Effector memory CD8-positive, alpha-beta T cell (primary cell): Measurements from ENCODE around the gene ZFAND3.
"Not testable (repeated sequence)": the region's sequence is repeated elsewhere in the genome, so short reads cannot be mapped to it uniquely, and the experiment has no call there.

Experiments used
- ATAC-seq: fragments of 150-1000 bp; cut with Tn5 transposase; replicated peaks from 2 replicates; pipeline ENCODE4 v1.10.0; 2021; ENCODE audit warnings: mild to moderate bottlenecking, moderate library complexity
- DNase-seq, 3 experiments: peaks; one replicate each; pipeline ENCODE4 v3.0.0; 2021
- H3K27ac Mint-ChIP-seq, 2 donors: one replicate each; pipeline ENCODE4 v1.8.0; 2022; ENCODE audit warnings: mild to moderate bottlenecking in 2 of 2, mixed read lengths in 2 of 2, moderate library complexity in 2 of 2
- H3K27me3 Mint-ChIP-seq, 2 donors: one replicate each; pipeline ENCODE4 v1.8.0; 2022; ENCODE audit warnings: mixed read lengths in 2 of 2
- H3K36me3 Mint-ChIP-seq: one replicate; pipeline ENCODE4 v1.8.0; 2022; ENCODE audit warnings: mild to moderate bottlenecking, moderate library complexity, mixed read lengths; ENCODE audit not compliant: insufficient read depth
- H3K4me1 Mint-ChIP-seq, 2 donors: one replicate each; pipeline ENCODE4 v1.8.0; 2022; ENCODE audit warnings: low read depth in 2 of 2, mixed read lengths in 2 of 2
- H3K4me3 Mint-ChIP-seq, 2 donors: one replicate each; pipeline ENCODE4 v1.8.0; 2022; ENCODE audit warnings: mild to moderate bottlenecking in 2 of 2, mixed read lengths in 2 of 2, moderate library complexity in 2 of 2
- H3K9me3 Mint-ChIP-seq, 2 donors: one replicate each; pipeline ENCODE4 v1.8.0; 2022; ENCODE audit warnings: mixed read lengths in 2 of 2

Gene ZFAND3

GRCh38 chr6:38049861-38050397 is 230.4 kb downstream of the ZFAND3 start:
- H3K27ac Mint-ChIP-seq, H3K27me3 Mint-ChIP-seq, ATAC-seq, H3K36me3 Mint-ChIP-seq, H3K4me3 Mint-ChIP-seq, H3K9me3 Mint-ChIP-seq, DNase-seq: not testable (repeated sequence)
- H3K4me1 Mint-ChIP-seq = peaks cover 15 to 49% of the 10 kb centered on the region in 2 donors

GRCh38 chr6:38051819-38052434 is 232.4 kb downstream of the ZFAND3 start:
- Mint-ChIP-seq H3K27me3 (no peaks in the 10 kb centered on the region), H3K4me3 (no peak overlapping the region), H3K4me1 (peaks cover 17 to 52% of the 10 kb centered on the region in 2 donors), H3K27ac (no peak overlapping the region), H3K9me3 (no peaks in the 10 kb centered on the region), H3K36me3 (no peaks in the 10 kb centered on the region)
- ATAC-seq = no peak
- no peak for DNase-seq

GRCh38 chr6:38054527-38055202 is 235.1 kb downstream of the ZFAND3 start:
- H3K4me3 Mint-ChIP-seq = no peak overlapping the region
- H3K9me3 Mint-ChIP-seq = no peaks in the 10 kb centered on the region
- peak overlapping the region; percentile 26 to 64 for H3K27ac Mint-ChIP-seq
- H3K36me3 Mint-ChIP-seq = no peaks in the 10 kb centered on the region
- H3K27me3 Mint-ChIP-seq = no peaks in the 10 kb centered on the region
- peaks cover 20 to 57% of the 10 kb centered on the region in 2 donors for H3K4me1 Mint-ChIP-seq
- DNase-seq = no peak
- ATAC-seq = no peak

GRCh38 chr6:38055203-38055589 is 235.7 kb downstream of the ZFAND3 start:
- peak overlapping the region; percentile 26 to 64 for H3K27ac Mint-ChIP-seq

GRCh38 chr6:38056361-38056760 is 236.8 kb downstream of the ZFAND3 start:
- Mint-ChIP-seq H3K9me3 (no peaks in the 10 kb centered on the region), H3K27me3 (no peaks in the 10 kb centered on the region), H3K4me1 (peaks cover 17 to 43% of the 10 kb centered on the region in 2 donors), H3K27ac (no peak overlapping the region), H3K4me3 (no peak overlapping the region), H3K36me3 (peaks cover 2% of the 10 kb centered on the region)
- no peak for DNase-seq
- ATAC-seq = no peak

More at GRCh38 chr6:38055203-38055589, 235.7 kb downstream of the ZFAND3 start:
- Mint-ChIP-seq H3K36me3 (no peaks in the 10 kb centered on the region), H3K9me3 (no peaks in the 10 kb centered on the region), H3K4me3 (no peak overlapping the region), H3K4me1 (peaks cover 19 to 54% of the 10 kb centered on the region in 2 donors), H3K27me3 (no peaks in the 10 kb centered on the region)
- ATAC-seq (no peak), DNase-seq (no peak)

GRCh38 chr6:38057994-38058393 is 238.5 kb downstream of the ZFAND3 start:
- ATAC-seq (no peak), DNase-seq (no peak)
- Mint-ChIP-seq H3K4me3 (no peak overlapping the region), H3K36me3 (peaks cover 17% of the 10 kb centered on the region), H3K27ac (peak overlapping the region in 1 of 2 donors; percentile 54), H3K4me1 (peaks cover 16 to 29% of the 10 kb centered on the region in 2 donors), H3K9me3 (no peaks in the 10 kb centered on the region), H3K27me3 (no peaks in the 10 kb centered on the region)

- no peak for ATAC-seq
- peaks cover 9 to 29% of the 10 kb centered on the region in 2 donors for H3K4me1 Mint-ChIP-seq
- no peak overlapping the region for H3K4me3 Mint-ChIP-seq
Measured at GRCh38 chr6:38062066-38062465, 242.5 kb downstream of the ZFAND3 start.

GRCh38 chr6:38063973-38064372 is 244.4 kb downstream of the ZFAND3 start:
- no peak overlapping the region for H3K4me3 Mint-ChIP-seq
- no peaks in the 10 kb centered on the region for H3K27me3 Mint-ChIP-seq
- H3K36me3 Mint-ChIP-seq = peaks cover 25% of the 10 kb centered on the region
- ATAC-seq = no peak
- H3K4me1 Mint-ChIP-seq = peaks cover 9 to 28% of the 10 kb centered on the region in 2 donors
- no peak for DNase-seq
- no peak overlapping the region for H3K27ac Mint-ChIP-seq
- no peaks in the 10 kb centered on the region for H3K9me3 Mint-ChIP-seq

More at GRCh38 chr6:38062066-38062465, 242.5 kb downstream of the ZFAND3 start:
- peaks cover 25% of the 10 kb centered on the region for H3K36me3 Mint-ChIP-seq
- no peak for DNase-seq
- H3K27me3 Mint-ChIP-seq = no peaks in the 10 kb centered on the region
- H3K27ac Mint-ChIP-seq = no peak overlapping the region
- no peaks in the 10 kb centered on the region for H3K9me3 Mint-ChIP-seq

- DNase-seq = no peak
- H3K4me3 Mint-ChIP-seq = no peak overlapping the region
- H3K27ac Mint-ChIP-seq = no peak overlapping the region
- H3K27me3 Mint-ChIP-seq = no peaks in the 10 kb centered on the region
- H3K9me3 Mint-ChIP-seq = no peaks in the 10 kb centered on the region
- H3K4me1 Mint-ChIP-seq = peaks cover 10 to 33% of the 10 kb centered on the region in 2 donors
- peaks cover 25% of the 10 kb centered on the region for H3K36me3 Mint-ChIP-seq
- ATAC-seq = no peak
Measured at GRCh38 chr6:38064431-38064830, 244.9 kb downstream of the ZFAND3 start.

GRCh38 chr6:38065734-38066305 is 246.3 kb downstream of the ZFAND3 start:
- Mint-ChIP-seq H3K36me3 (peaks cover 25% of the 10 kb centered on the region), H3K4me1 (peaks cover 10 to 34% of the 10 kb centered on the region in 2 donors), H3K27me3 (no peaks in the 10 kb centered on the region), H3K4me3 (no peak overlapping the region), H3K9me3 (no peaks in the 10 kb centered on the region), H3K27ac (no peak overlapping the region)
- DNase-seq (no peak), ATAC-seq (no peak)

GRCh38 chr6:38067263-38067980 is 247.9 kb downstream of the ZFAND3 start:
- Mint-ChIP-seq H3K27me3 (no peaks in the 10 kb centered on the region), H3K27ac (peak overlapping the region; percentile 14 to 16), H3K36me3 (peaks cover 13% of the 10 kb centered on the region), H3K4me1 (peaks cover 11 to 40% of the 10 kb centered on the region in 2 donors), H3K4me3 (no peak overlapping the region), H3K9me3 (no peaks in the 10 kb centered on the region)
- DNase-seq (no peak), ATAC-seq (no peak)

GRCh38 chr6:38068854-38069590 is 249.5 kb downstream of the ZFAND3 start:
- H3K4me3 Mint-ChIP-seq = no peak overlapping the region
- no peak overlapping the region for H3K27ac Mint-ChIP-seq
- DNase-seq (no peak), ATAC-seq (no peak)
- peaks cover 7% of the 10 kb centered on the region for H3K36me3 Mint-ChIP-seq
- peaks cover 12 to 45% of the 10 kb centered on the region in 2 donors for H3K4me1 Mint-ChIP-seq
- no peaks in the 10 kb centered on the region for H3K27me3 Mint-ChIP-seq
- H3K9me3 Mint-ChIP-seq = no peaks in the 10 kb centered on the region
